Immature natural killer cell (primary cell): ENCODE measurements around the gene THAP7. TPM values are rescaled to one million over a fixed set of nuclear protein-coding genes. Genes with fewer than 3 reads are reported as not detected.
"Not testable (repeated sequence)": the region's sequence is repeated elsewhere in the genome, so short reads cannot be mapped to it uniquely, and the experiment has no call there.

Source experiments
- DNase-seq, 3 donors: peaks; one replicate each; pipeline ENCODE4 v3.0.0; 2022; ENCODE audit warnings: mixed read lengths in 1 of 3
- H3K27ac Mint-ChIP-seq, 6 donors: one replicate each; pipeline ENCODE4 v1.8.0; 2020; ENCODE audit warnings: mixed read lengths in 6 of 6, mild to moderate bottlenecking in 5 of 6, inconsistent platforms in 4 of 6, moderate library complexity in 3 of 6
- H3K27me3 Mint-ChIP-seq, 3 donors: one replicate each; pipeline ENCODE4 v1.8.0; 2020 to 2021; ENCODE audit warnings: low read depth in 3 of 3, mild to moderate bottlenecking in 3 of 3, mixed read lengths in 3 of 3, moderate library complexity in 3 of 3, inconsistent platforms in 1 of 3
- H3K36me3 Mint-ChIP-seq, 3 donors: one replicate each; pipeline ENCODE4 v1.8.0; 2020; ENCODE audit warnings: mixed read lengths in 3 of 3, inconsistent platforms in 2 of 3, mild to moderate bottlenecking in 2 of 3
- H3K4me1 Mint-ChIP-seq, 2 donors: one replicate each; pipeline ENCODE4 v1.8.0; 2020; ENCODE audit warnings: inconsistent platforms in 2 of 2, mild to moderate bottlenecking in 2 of 2, mixed read lengths in 2 of 2, moderate library complexity in 1 of 2
- H3K4me3 Mint-ChIP-seq, 5 donors: one replicate each; pipeline ENCODE4 v1.8.0; 2020; ENCODE audit warnings: mild to moderate bottlenecking in 5 of 5, mixed read lengths in 5 of 5, inconsistent platforms in 3 of 5, moderate library complexity in 3 of 5
- H3K9me3 Mint-ChIP-seq, 6 donors: one replicate each; pipeline ENCODE4 v1.8.0; 2020; ENCODE audit warnings: mild to moderate bottlenecking in 6 of 6, mixed read lengths in 6 of 6, inconsistent platforms in 4 of 6, moderate library complexity in 3 of 6
- polyA plus RNA-seq, 3 donors: library from polyadenylated mRNA; unstranded; fragments of 300-500 nt; fragmentation: Illumina TruSeq; gene quantifications; one replicate each; pipeline ENCODE4 v1.2.3, GENCODE V29; 2021

THAP7 gene
- polyA plus RNA-seq, 3 donors from 2014 or later, result 28.9 to 41.4 (median 32.9) TPM

- Mint-ChIP-seq H3K9me3 (no peaks in the 10 kb centered on the region), H3K27me3 (peaks cover 0 to 12% (median 0%) of the 10 kb centered on the region in 3 donors), H3K4me1 (peaks cover 33 to 35% of the 10 kb centered on the region in 2 donors), H3K27ac (peak overlapping the region in 4 of 6 donors; percentile 7 to 84 (median 62)), H3K36me3 (no peaks in the 10 kb centered on the region), H3K4me3 (peak overlapping the region; percentile 44 to 73 (median 46))
- DNase-seq, result no peak
These were observed 21.9 kb downstream of the THAP7 start for GRCh38 chr22:20979940-20980453.

- H3K27me3 Mint-ChIP-seq, result peaks cover 0 to 12% (median 0%) of the 10 kb centered on the region in 3 donors
- H3K4me3 Mint-ChIP-seq, result peak overlapping the region; percentile 51 to 80 (median 73)
- DNase-seq, result peak; percentile 48 to 70 (median 65)
- peaks cover 33 to 35% of the 10 kb centered on the region in 2 donors for H3K4me1 Mint-ChIP-seq
- H3K9me3 Mint-ChIP-seq, result no peaks in the 10 kb centered on the region
- peak overlapping the region in 4 of 6 donors; percentile 67 to 90 (median 88) for H3K27ac Mint-ChIP-seq
- H3K36me3 Mint-ChIP-seq, result no peaks in the 10 kb centered on the region
These were observed 22.6 kb downstream of the THAP7 start for GRCh38 chr22:20979243-20979809.

GRCh38 chr22:20978419-20978818 is 23.5 kb downstream of the THAP7 start:
- Mint-ChIP-seq H3K4me1 (peaks cover 28% of the 10 kb centered on the region in 2 donors), H3K27ac (no peak overlapping the region), H3K27me3 (peaks cover 0 to 9% (median 0%) of the 10 kb centered on the region in 3 donors), H3K9me3 (no peaks in the 10 kb centered on the region), H3K4me3 (no peak overlapping the region), H3K36me3 (no peaks in the 10 kb centered on the region)
- no peak for DNase-seq

- peaks cover 20 to 23% of the 10 kb centered on the region in 2 donors for H3K4me1 Mint-ChIP-seq
- no peaks in the 10 kb centered on the region for H3K36me3 Mint-ChIP-seq
- peaks cover 0 to 9% (median 0%) of the 10 kb centered on the region in 3 donors for H3K27me3 Mint-ChIP-seq
- no peak for DNase-seq
- no peak overlapping the region for H3K27ac Mint-ChIP-seq
- no peaks in the 10 kb centered on the region for H3K9me3 Mint-ChIP-seq
- H3K4me3 Mint-ChIP-seq, result no peak overlapping the region
These were observed 24.3 kb downstream of the THAP7 start for GRCh38 chr22:20977516-20978170.

GRCh38 chr22:20977019-20977418 is 24.9 kb downstream of the THAP7 start:
- no peaks in the 10 kb centered on the region for H3K9me3 Mint-ChIP-seq
- H3K4me3 Mint-ChIP-seq, result no peak overlapping the region
- H3K27me3 Mint-ChIP-seq, result peaks cover 0 to 9% (median 0%) of the 10 kb centered on the region in 3 donors
- DNase-seq, result no peak
- H3K36me3 Mint-ChIP-seq, result no peaks in the 10 kb centered on the region
- no peak overlapping the region for H3K27ac Mint-ChIP-seq
- peaks cover 16 to 20% of the 10 kb centered on the region in 2 donors for H3K4me1 Mint-ChIP-seq

GRCh38 chr22:20976291-20976877 is 25.5 kb downstream of the THAP7 start:
- H3K27ac Mint-ChIP-seq, result no peak overlapping the region

GRCh38 chr22:20975541-20976290 is 26.2 kb downstream of the THAP7 start:
- no peak overlapping the region for H3K27ac Mint-ChIP-seq
- H3K27me3 Mint-ChIP-seq, result peaks cover 0 to 3% (median 0%) of the 10 kb centered on the region in 3 donors
- no peaks in the 10 kb centered on the region for H3K36me3 Mint-ChIP-seq
- no peak overlapping the region for H3K4me3 Mint-ChIP-seq
- H3K4me1 Mint-ChIP-seq, result peaks cover 7 to 12% of the 10 kb centered on the region in 2 donors
- DNase-seq, result no peak
- H3K9me3 Mint-ChIP-seq, result no peaks in the 10 kb centered on the region

More at GRCh38 chr22:20976291-20976877, 25.5 kb downstream of the THAP7 start:
- Mint-ChIP-seq H3K9me3 (no peaks in the 10 kb centered on the region), H3K36me3 (no peaks in the 10 kb centered on the region), H3K4me1 (peaks cover 13 to 17% of the 10 kb centered on the region in 2 donors), H3K4me3 (no peak overlapping the region), H3K27me3 (peaks cover 0 to 5% (median 0%) of the 10 kb centered on the region in 3 donors)
- DNase-seq, result no peak

GRCh38 chr22:20974336-20974955 is 27.5 kb downstream of the THAP7 start:
- H3K4me3 Mint-ChIP-seq, result no peak overlapping the region
- no peaks in the 10 kb centered on the region for H3K36me3 Mint-ChIP-seq
- peaks cover 0 to 3% (median 0%) of the 10 kb centered on the region in 3 donors for H3K27me3 Mint-ChIP-seq
- H3K27ac Mint-ChIP-seq, result no peak overlapping the region
- peaks cover 3 to 4% of the 10 kb centered on the region in 2 donors for H3K4me1 Mint-ChIP-seq
- H3K9me3 Mint-ChIP-seq, result no peaks in the 10 kb centered on the region
- no peak for DNase-seq

GRCh38 chr22:20973634-20974286 is 28.2 kb downstream of the THAP7 start:
- Mint-ChIP-seq H3K36me3 (no peaks in the 10 kb centered on the region), H3K27me3 (peaks cover 0 to 3% (median under 1%) of the 10 kb centered on the region in 3 donors), H3K27ac (no peak overlapping the region), H3K9me3 (no peaks in the 10 kb centered on the region), H3K4me1 (no peaks in the 10 kb centered on the region), H3K4me3 (no peak overlapping the region)
- no peak for DNase-seq

GRCh38 chr22:20972933-20973577 is 28.9 kb downstream of the THAP7 start:
- H3K4me1 Mint-ChIP-seq, result no peaks in the 10 kb centered on the region
- no peak overlapping the region for H3K27ac Mint-ChIP-seq
- no peaks in the 10 kb centered on the region for H3K9me3 Mint-ChIP-seq
- no peak for DNase-seq
- peaks cover 0 to 3% (median 2%) of the 10 kb centered on the region in 3 donors for H3K27me3 Mint-ChIP-seq
- no peaks in the 10 kb centered on the region for H3K36me3 Mint-ChIP-seq
- no peak overlapping the region for H3K4me3 Mint-ChIP-seq

GRCh38 chr22:20972014-20972694 is 29.8 kb downstream of the THAP7 start:
- not testable (repeated sequence) for H3K27ac Mint-ChIP-seq, H3K9me3 Mint-ChIP-seq, H3K4me1 Mint-ChIP-seq, H3K4me3 Mint-ChIP-seq, H3K27me3 Mint-ChIP-seq, H3K36me3 Mint-ChIP-seq, DNase-seq
